K562 (cell line): ENCODE measurements around the gene UBAC2. TPM values are rescaled to one million over a fixed set of nuclear protein-coding genes. Genes with fewer than 3 reads are reported as not detected.

ENCODE experiments used
- ATAC-seq: fragments of 200-7000 bp; cut with Tn5 transposase; 3 replicates; pipeline ENCODE4 v1.9.1; 2020; ENCODE audit warnings: moderate library complexity
- BruUV-seq: library from RNA; stranded (reverse); fragments of 400-500 nt; replicated peaks from 2 replicates; lab custom pipeline; 2021; lab: Mats Ljungman, UMichigan
- CTCF ChIA-PET: fragments of 300-600 bp; formaldehyde crosslinking; extraction: SDS; loops from one replicate; lab custom pipeline; 2021; ENCODE audit warnings: low intra/inter-chr PET ratio; lab: Yijun Ruan, JAX
- POLR2A ChIA-PET: fragments of 300-600, 350-650 bp; sonication (Branson Sonifier 250); formaldehyde crosslinking; extraction: SDS; loops from one replicate; lab custom pipeline; 2021; ENCODE audit warnings: antibody characterized with exemption, inconsistent platforms; lab: Yijun Ruan, JAX
- DNase-seq, 4 experiments: peaks; one replicate each; pipeline versions ENCODE4 v3.0.0 to v3.0.0-alpha.2; 2011 to 2018; ENCODE audit warnings: low spot score in 3 of 4, mixed read lengths in 3 of 4; ENCODE audit errors: extremely low read depth in 1 of 4
- FAIRE-seq: peaks from 2 replicates; lab custom pipeline; 2011; peaks lifted over from hg19 to GRCh38; lab: Jason Lieb, UNC
- H2AFZ ChIP-seq: 2 replicates; pipeline ENCODE4 v1.6.0; 2011; ENCODE audit warnings: low read depth, low read length, control low read depth, inconsistent platforms
- H3K27ac ChIP-seq: fragments of 200-600 bp; 3 replicates; pipeline ENCODE4 v1.8.0; 2011; ENCODE audit warnings: low read depth, mild to moderate bottlenecking, control low read depth, inconsistent platforms, low read length, moderate library complexity, mixed read lengths; ENCODE audit errors: extremely low read depth
- H3K27me3 ChIP-seq, 2 experiments: fragments of 300-600 bp in 1 of 2; 2 replicates in 1 of 2; 3 replicates in 1 of 2; pipeline versions ENCODE4 v1.6.0 to v1.8.0; 2011; ENCODE audit warnings: inconsistent platforms in 2 of 2, low read length in 2 of 2, mild to moderate bottlenecking in 1 of 2, mixed read lengths in 1 of 2, moderate library complexity in 1 of 2; ENCODE audit not compliant: control insufficient read depth in 2 of 2, insufficient read depth in 2 of 2
- H3K36me3 ChIP-seq: fragments of 300-600 bp; 3 replicates; pipeline ENCODE4 v1.8.0; 2011; ENCODE audit warnings: mild to moderate bottlenecking, low read length, inconsistent platforms; ENCODE audit not compliant: control insufficient read depth, insufficient read depth
- H3K4me1 ChIP-seq, 2 experiments: fragments of 200-600 bp in 1 of 2; replicated peaks in 1 of 2; 2 replicates in 1 of 2; 3 replicates in 1 of 2; pipeline versions ENCODE4 v1.5.1 to v1.8.0; 2011; ENCODE audit warnings: inconsistent platforms in 2 of 2, low read length in 2 of 2, mild to moderate bottlenecking in 1 of 2, mixed read lengths in 1 of 2, moderate library complexity in 1 of 2; ENCODE audit not compliant: control insufficient read depth in 2 of 2, insufficient read depth in 2 of 2
- H3K4me2 ChIP-seq: 2 replicates; pipeline ENCODE4 v1.6.1; 2011; ENCODE audit warnings: low read length, control low read depth, inconsistent platforms, mixed read lengths; ENCODE audit not compliant: insufficient read depth
- H3K4me3 ChIP-seq: fragments of 200-600 bp; sonication (generic), shearing (Covaris generic); 2 replicates; pipeline ENCODE4 v1.5.1; 2016; ENCODE audit warnings: control low read depth, inconsistent platforms
- H3K79me2 ChIP-seq: fragments of 200-600 bp; 3 replicates; pipeline ENCODE4 v1.8.0; 2011; ENCODE audit warnings: low read length, inconsistent platforms; ENCODE audit not compliant: control insufficient read depth, insufficient read depth
- H3K9ac ChIP-seq, 2 experiments: 2 replicates each; pipeline versions ENCODE4 v1.6.0 to v1.6.1; 2011; ENCODE audit warnings: low read depth in 2 of 2, low read length in 2 of 2, control low read depth in 1 of 2, inconsistent platforms in 1 of 2, mild to moderate bottlenecking in 1 of 2, mixed read lengths in 1 of 2; ENCODE audit not compliant: insufficient read depth in 1 of 2
- H3K9me1 ChIP-seq: one replicate; pipeline ENCODE4 v1.6.0; 2011; ENCODE audit warnings: inconsistent platforms, mild to moderate bottlenecking, low read length, moderate library complexity; ENCODE audit not compliant: control insufficient read depth, insufficient read depth
- H3K9me3 ChIP-seq: replicated peaks from 2 replicates; pipeline ENCODE4 v1.5.1; 2011; ENCODE audit warnings: low read depth, low read length, inconsistent platforms; ENCODE audit not compliant: control insufficient read depth, insufficient read depth
- H4K20me1 ChIP-seq: replicated peaks from 2 replicates; pipeline ENCODE4 v1.6.1; 2011; ENCODE audit warnings: low read length, inconsistent platforms, mixed read lengths; ENCODE audit not compliant: control insufficient read depth, insufficient read depth
- GATA2 ChIP-seq: sonication (generic); formaldehyde crosslinking; IDR thresholded peaks from 2 replicates; pipeline ENCODE4 v1.4.0; 2020; ENCODE audit warnings: mild to moderate bottlenecking, missing genetic modification reagents
- HMGN3 ChIP-seq: IDR thresholded peaks from 2 replicates; pipeline ENCODE4 v1.6.1; 2011; ENCODE audit warnings: borderline replicate concordance, low read depth, mild to moderate bottlenecking, mixed read lengths, low read length; ENCODE audit not compliant: insufficient read length; ENCODE audit errors: extremely low read depth
- MAFF ChIP-seq: IDR thresholded peaks from 2 replicates; pipeline ENCODE4 v1.6.1; 2012; ENCODE audit warnings: low read length, improper control_type of control experiment
- MAFG ChIP-seq: fragments of 450-650 bp; conservative IDR thresholded peaks from 2 replicates; pipeline ENCODE4 v1.6.1; 2016; ENCODE audit warnings: missing genetic modification characterization, missing compliant biosample characterization
- NRF1 ChIP-seq, 2 experiments: fragments of 450-650 bp; IDR thresholded peaks in 1 of 2; conservative IDR thresholded peaks in 1 of 2; 2 replicates each; pipeline ENCODE4 v1.6.1; 2014; ENCODE audit warnings: mild to moderate bottlenecking in 2 of 2
- SMAD1 ChIP-seq: fragments of 150-350 bp; IDR thresholded peaks from 2 replicates; pipeline ENCODE4 v1.6.1; 2014; ENCODE audit warnings: low read length, low read depth; ENCODE audit not compliant: partially characterized antibody
- SMAD2 ChIP-seq: fragments of 150-350 bp; IDR thresholded peaks from 2 replicates; pipeline ENCODE4 v1.6.1; 2014; ENCODE audit warnings: low read depth, mild to moderate bottlenecking, low read length
- TAF15 ChIP-seq: fragments of 200-400 bp; formaldehyde crosslinking; IDR thresholded peaks from 2 replicates; pipeline ENCODE4 v1.6.1; 2017; ENCODE audit warnings: mild to moderate bottlenecking, low read depth, low read length, moderate library complexity
- TEAD4 ChIP-seq, 2 experiments: sonication (generic) in 1 of 2; formaldehyde crosslinking in 1 of 2; IDR thresholded peaks; 2 replicates each; pipeline versions ENCODE4 v1.6.1 to v1.8.0; 2012 to 2022; ENCODE audit warnings: borderline replicate concordance in 1 of 2, inconsistent platforms in 1 of 2, low read length in 1 of 2, mild to moderate bottlenecking in 1 of 2, missing genetic modification reagents in 1 of 2
- WHSC1 ChIP-seq: IDR thresholded peaks from one replicate; pipeline ENCODE4 v1.6.1; 2012; ENCODE audit warnings: low read length, control low read depth, inconsistent platforms
- ZSCAN29 ChIP-seq: fragments of 450-650 bp; IDR thresholded peaks from 2 replicates; pipeline ENCODE4 v1.6.1; 2017
- WGBS: fragments of 100-300 bp; shearing (Covaris generic); methylation state at CpG from one replicate; pipeline ENCODE4 v1.1.6; 2016; ENCODE audit warnings: low coverage, mixed read lengths; ENCODE audit not compliant: insufficient coverage; ENCODE audit errors: missing lambda C conversion rate; 5-methylcytosine and 5-hydroxymethylcytosine counted together
- in situ Hi-C: fragments of 300-500 bp; cut with MboI; formaldehyde crosslinking; loops from 4 replicates; pipeline ENCODE4 v1.15.0; 2018; ENCODE audit warnings: inconsistent platforms, mixed read lengths
- intact Hi-C: fragments of 100-400 bp; cut with micrococcal nuclease; formaldehyde crosslinking; loops from 2 replicates; pipeline ENCODE4 v1.14.2; 2022
- polyA plus RNA-seq, 8 experiments: library from polyadenylated mRNA; depleted of rRNA in 4 of 8; stranded (reverse) in 5 of 8; unstranded in 3 of 8; fragments of >200 nt; fragmentation: Nextera tagmentation in 2 of 8; fragmentation: Illumina TruSeq in 1 of 8; extraction: Ambion mirVana in 2 of 8; extraction: Trizol in 1 of 8; gene quantifications; 2 replicates each; pipeline versions ENCODE4 v1.2.1 to v1.2.3, GENCODE V29; 2011 to 2014; ENCODE audit warnings: inconsistent platforms in 1 of 8, missing spikeins in 1 of 8
- total RNA-seq, 7 experiments: library from RNA; depleted of rRNA in 6 of 7; stranded (reverse); fragments of >200 nt in 6 of 7; fragmentation: Illumina TruSeq in 2 of 7; extraction: Trizol in 2 of 7; gene quantifications; 2 replicates each; pipeline versions ENCODE4 v1.2.1 to v1.2.3, GENCODE V29; 2011 to 2021; ENCODE audit warnings: low replicate concordance in 1 of 7
- TF ChIP-seq, protein P1 (sequence below): fragments of 250-450 bp; sonication (Bioruptor Pico); IDR thresholded peaks from 2 replicates; pipeline ENCODE4 v1.8.0; 2021; ENCODE audit warnings: moderate library complexity, mild to moderate bottlenecking, inconsistent platforms
- TF ChIP-seq, protein P2 (sequence below): fragments of 450-650 bp; IDR thresholded peaks from 2 replicates; pipeline ENCODE4 v1.6.1; 2017; ENCODE audit warnings: mild to moderate bottlenecking, moderate library complexity
- TF ChIP-seq, protein P3 (sequence below): fragments of 450-650 bp; formaldehyde crosslinking; IDR thresholded peaks from 2 replicates; pipeline ENCODE4 v1.4.0; 2022; ENCODE audit warnings: missing genetic modification characterization

The UBAC2 gene
- total and polyA plus RNA-seq, 9 of the 15 experiments (the other 6 are each of a cell fraction or from before 2014, with no cell fraction given), result 6.0 to 84.1 (median 32.3) TPM

DNA sequence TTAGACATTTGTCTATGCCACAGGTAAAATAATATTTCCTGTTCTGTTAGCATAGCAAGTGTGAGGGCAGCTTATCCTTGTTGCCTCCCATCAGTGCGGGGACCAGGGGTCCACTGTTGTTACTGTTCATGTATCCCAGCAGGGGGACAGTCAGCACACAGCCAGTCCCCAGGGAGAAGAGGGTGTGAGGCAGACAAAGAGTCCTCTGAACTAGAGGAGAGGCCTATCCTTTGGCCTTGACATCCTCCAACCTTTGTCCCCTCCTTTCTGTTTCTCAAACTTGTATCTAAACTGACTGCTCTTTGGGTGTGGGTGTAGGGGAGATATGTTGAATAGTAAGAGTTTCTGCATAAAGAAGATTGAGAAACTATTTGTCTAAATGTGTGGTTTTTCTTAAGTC lies 60.4 kb downstream of the UBAC2 start (continued):
- TF ChIP-seq, protein P1, sequence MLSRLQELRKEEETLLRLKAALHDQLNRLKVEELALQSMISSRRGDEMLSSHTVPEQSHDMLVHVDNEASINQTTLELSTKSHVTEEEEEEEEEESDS (CRISPR knock-in tag), result no peak
- no peak for TF ChIP-seq TAF15
- TF ChIP-seq, protein P2, sequence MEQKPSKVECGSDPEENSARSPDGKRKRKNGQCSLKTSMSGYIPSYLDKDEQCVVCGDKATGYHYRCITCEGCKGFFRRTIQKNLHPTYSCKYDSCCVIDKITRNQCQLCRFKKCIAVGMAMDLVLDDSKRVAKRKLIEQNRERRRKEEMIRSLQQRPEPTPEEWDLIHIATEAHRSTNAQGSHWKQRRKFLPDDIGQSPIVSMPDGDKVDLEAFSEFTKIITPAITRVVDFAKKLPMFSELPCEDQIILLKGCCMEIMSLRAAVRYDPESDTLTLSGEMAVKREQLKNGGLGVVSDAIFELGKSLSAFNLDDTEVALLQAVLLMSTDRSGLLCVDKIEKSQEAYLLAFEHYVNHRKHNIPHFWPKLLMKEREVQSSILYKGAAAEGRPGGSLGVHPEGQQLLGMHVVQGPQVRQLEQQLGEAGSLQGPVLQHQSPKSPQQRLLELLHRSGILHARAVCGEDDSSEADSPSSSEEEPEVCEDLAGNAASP, result no peak

DNA sequence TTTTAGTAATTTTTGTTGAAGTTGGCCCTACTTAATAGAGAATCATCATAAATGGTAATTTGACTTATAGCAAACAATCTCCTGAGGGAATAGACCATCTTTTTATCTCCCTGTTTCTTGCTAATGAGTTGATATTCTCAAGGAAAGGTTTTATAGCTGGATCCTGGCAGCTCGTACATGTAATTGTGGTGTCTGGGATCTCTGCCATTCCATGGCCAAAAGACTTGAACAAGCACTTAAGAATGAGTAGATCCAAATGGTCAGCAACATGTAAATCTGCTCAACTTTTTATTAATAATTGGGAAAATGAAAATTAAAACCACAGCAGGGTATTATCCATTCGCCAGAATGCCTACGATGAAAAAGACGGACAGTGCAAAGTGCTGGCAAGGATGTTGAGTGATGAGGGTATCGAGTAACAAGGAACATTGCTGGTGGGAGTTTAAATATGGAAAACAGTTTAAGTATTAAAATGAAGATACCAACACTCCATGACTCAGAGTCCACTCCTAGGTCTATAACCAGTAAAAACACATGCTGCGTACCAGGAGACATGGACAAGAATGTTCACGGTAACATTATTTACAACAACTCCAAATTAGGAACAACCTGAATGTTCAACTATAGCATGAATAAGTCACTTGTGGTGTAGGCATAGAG lies 62.6 kb downstream of the UBAC2 start:
- no peak overlapping the region for H2AFZ ChIP-seq
- no peaks in the 10 kb centered on the region for H4K20me1 ChIP-seq
- no peak for TF ChIP-seq SMAD1
- no peak for TF ChIP-seq WHSC1
- TF ChIP-seq, protein P3, sequence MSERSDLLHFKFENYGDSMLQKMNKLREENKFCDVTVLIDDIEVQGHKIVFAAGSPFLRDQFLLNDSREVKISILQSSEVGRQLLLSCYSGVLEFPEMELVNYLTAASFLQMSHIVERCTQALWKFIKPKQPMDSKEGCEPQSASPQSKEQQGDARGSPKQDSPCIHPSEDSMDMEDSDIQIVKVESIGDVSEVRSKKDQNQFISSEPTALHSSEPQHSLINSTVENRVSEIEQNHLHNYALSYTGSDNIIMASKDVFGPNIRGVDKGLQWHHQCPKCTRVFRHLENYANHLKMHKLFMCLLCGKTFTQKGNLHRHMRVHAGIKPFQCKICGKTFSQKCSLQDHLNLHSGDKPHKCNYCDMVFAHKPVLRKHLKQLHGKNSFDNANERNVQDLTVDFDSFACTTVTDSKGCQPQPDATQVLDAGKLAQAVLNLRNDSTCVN (CRISPR knock-in tag), result no peak
- no peak for TF ChIP-seq MAFG (tag)
- TF ChIP-seq SMAD2, result no peak
- TF ChIP-seq ZSCAN29, result no peak
- no peak for TF ChIP-seq NRF1 (conservative IDR thresholded peaks at IDR 0.05 in 1 of 2, IDR thresholded peaks at IDR 0.05 in 1 of 2)
- TF ChIP-seq GATA2 (CRISPR knock-in tag), result no peak
- no peak for TF ChIP-seq MAFF
- TF ChIP-seq TEAD4 (IDR thresholded peaks at IDR 0.05; ENCODE audit: low read length), result no peak
- no peak for TF ChIP-seq TEAD4 (CRISPR knock-in tag; IDR thresholded peaks at IDR 0.05; ENCODE audit: borderline replicate concordance)
- TF ChIP-seq HMGN3, result no peak
- FAIRE-seq (no peak), ATAC-seq (no peak), DNase-seq (no peak)
- H3K4me1 ChIP-seq, result peaks cover 4 to 17% of the 10 kb centered on the region in 2 experiments; a peak in 3 of 5 replicates
- H3K27me3 ChIP-seq, result no peaks in the 10 kb centered on the region
- no peaks in the 10 kb centered on the region for H3K9me3 ChIP-seq
- in situ Hi-C loops (no loop called here), intact Hi-C loops (loop anchor here (10.0 kb wide), 2 partner anchors 418 to 588 kb away; no protein-coding TSS in a partner anchor)
- H3K9me1 ChIP-seq, result no peaks in the 10 kb centered on the region
- no peak overlapping the region for H3K4me2 ChIP-seq
- WGBS, result 94% methylated on average over 7 of the region's 7 CpGs
- CTCF ChIA-PET, result no interaction called here
- no TSS peak for BruUV-seq
- H3K27ac ChIP-seq, result no peak overlapping the region
- H3K9ac ChIP-seq, result no peak overlapping the region
- H3K36me3 ChIP-seq, result peaks cover 33% of the 10 kb centered on the region; the same call in 2 of the 3 replicates
- no peak overlapping the region for H3K4me3 ChIP-seq
- POLR2A ChIA-PET, result interaction anchor here (1.6 kb wide), 1 partner anchor 8 kb away, joined by 5 read pairs; no protein-coding TSS in a partner anchor
- H3K79me2 ChIP-seq, result peaks cover 9% of the 10 kb centered on the region; the same call in 1 of the 3 replicates
